Measurements from ENCODE around the gene CYP4A22.
"Not testable (repeated sequence)": the region's sequence is repeated elsewhere in the genome, so short reads cannot be mapped to it uniquely, and the experiment has no call there.

The CYP4A22 gene

GRCh38 chr1:47186267-47187185 lies 49.3 kb downstream of the CYP4A22 start:
- no peak for DNase-seq

GRCh38 chr1:47187231-47187925 lies 50.1 kb downstream of the CYP4A22 start:
- DNase-seq, result no peak

- no peak for DNase-seq
Measured at GRCh38 chr1:47187926-47188250, 50.6 kb downstream of the CYP4A22 start.

GRCh38 chr1:47188791-47189785 lies 51.8 kb downstream of the CYP4A22 start:
- no peak for DNase-seq

GRCh38 chr1:47189844-47190508 lies 52.7 kb downstream of the CYP4A22 start, which contains the start of gene PDZK1IP1:
Gene PDZK1IP1 (minus strand): TSS chr1:47190036. CDS start chr1:47189932, 104 bp downstream.
- no peak for DNase-seq

- DNase-seq, result no peak
Measured at GRCh38 chr1:47190509-47190855, 53.2 kb downstream of the CYP4A22 start.

- DNase-seq, result no peak
Measured at GRCh38 chr1:47190857-47191256, 53.6 kb downstream of the CYP4A22 start.

GRCh38 chr1:47191940-47192457 lies 54.8 kb downstream of the CYP4A22 start:
- no peak for DNase-seq

- peak; percentile 84 for DNase-seq
Measured at GRCh38 chr1:47192458-47193384, 55.5 kb downstream of the CYP4A22 start.

- not testable (repeated sequence) for DNase-seq
Measured at GRCh38 chr1:47193496-47193895, 56.3 kb downstream of the CYP4A22 start.

GRCh38 chr1:47194311-47194710 lies 57.1 kb downstream of the CYP4A22 start:
- no peak for DNase-seq

- not testable (repeated sequence) for DNase-seq
Measured at GRCh38 chr1:47195981-47196380, 58.7 kb downstream of the CYP4A22 start.

GRCh38 chr1:47196622-47197021 lies 59.4 kb downstream of the CYP4A22 start:
- no peak for DNase-seq

GRCh38 chr1:47198214-47198613 lies 61.0 kb downstream of the CYP4A22 start:
- no peak for DNase-seq

Data from right hindlimb (tissue), 1 donor.